ENCODE results near the gene IGF2BP1.

- TF ChIP-seq, protein P1, sequence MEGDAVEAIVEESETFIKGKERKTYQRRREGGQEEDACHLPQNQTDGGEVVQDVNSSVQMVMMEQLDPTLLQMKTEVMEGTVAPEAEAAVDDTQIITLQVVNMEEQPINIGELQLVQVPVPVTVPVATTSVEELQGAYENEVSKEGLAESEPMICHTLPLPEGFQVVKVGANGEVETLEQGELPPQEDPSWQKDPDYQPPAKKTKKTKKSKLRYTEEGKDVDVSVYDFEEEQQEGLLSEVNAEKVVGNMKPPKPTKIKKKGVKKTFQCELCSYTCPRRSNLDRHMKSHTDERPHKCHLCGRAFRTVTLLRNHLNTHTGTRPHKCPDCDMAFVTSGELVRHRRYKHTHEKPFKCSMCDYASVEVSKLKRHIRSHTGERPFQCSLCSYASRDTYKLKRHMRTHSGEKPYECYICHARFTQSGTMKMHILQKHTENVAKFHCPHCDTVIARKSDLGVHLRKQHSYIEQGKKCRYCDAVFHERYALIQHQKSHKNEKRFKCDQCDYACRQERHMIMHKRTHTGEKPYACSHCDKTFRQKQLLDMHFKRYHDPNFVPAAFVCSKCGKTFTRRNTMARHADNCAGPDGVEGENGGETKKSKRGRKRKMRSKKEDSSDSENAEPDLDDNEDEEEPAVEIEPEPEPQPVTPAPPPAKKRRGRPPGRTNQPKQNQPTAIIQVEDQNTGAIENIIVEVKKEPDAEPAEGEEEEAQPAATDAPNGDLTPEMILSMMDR (IDR thresholded peaks at IDR 0.05; ENCODE audit: insufficient read depth, low read length): no peak
- no peak for TF ChIP-seq POLR2AphosphoS5 (IDR thresholded peaks at IDR 0.05; ENCODE audit: low read depth)
- TF ChIP-seq, protein P2, sequence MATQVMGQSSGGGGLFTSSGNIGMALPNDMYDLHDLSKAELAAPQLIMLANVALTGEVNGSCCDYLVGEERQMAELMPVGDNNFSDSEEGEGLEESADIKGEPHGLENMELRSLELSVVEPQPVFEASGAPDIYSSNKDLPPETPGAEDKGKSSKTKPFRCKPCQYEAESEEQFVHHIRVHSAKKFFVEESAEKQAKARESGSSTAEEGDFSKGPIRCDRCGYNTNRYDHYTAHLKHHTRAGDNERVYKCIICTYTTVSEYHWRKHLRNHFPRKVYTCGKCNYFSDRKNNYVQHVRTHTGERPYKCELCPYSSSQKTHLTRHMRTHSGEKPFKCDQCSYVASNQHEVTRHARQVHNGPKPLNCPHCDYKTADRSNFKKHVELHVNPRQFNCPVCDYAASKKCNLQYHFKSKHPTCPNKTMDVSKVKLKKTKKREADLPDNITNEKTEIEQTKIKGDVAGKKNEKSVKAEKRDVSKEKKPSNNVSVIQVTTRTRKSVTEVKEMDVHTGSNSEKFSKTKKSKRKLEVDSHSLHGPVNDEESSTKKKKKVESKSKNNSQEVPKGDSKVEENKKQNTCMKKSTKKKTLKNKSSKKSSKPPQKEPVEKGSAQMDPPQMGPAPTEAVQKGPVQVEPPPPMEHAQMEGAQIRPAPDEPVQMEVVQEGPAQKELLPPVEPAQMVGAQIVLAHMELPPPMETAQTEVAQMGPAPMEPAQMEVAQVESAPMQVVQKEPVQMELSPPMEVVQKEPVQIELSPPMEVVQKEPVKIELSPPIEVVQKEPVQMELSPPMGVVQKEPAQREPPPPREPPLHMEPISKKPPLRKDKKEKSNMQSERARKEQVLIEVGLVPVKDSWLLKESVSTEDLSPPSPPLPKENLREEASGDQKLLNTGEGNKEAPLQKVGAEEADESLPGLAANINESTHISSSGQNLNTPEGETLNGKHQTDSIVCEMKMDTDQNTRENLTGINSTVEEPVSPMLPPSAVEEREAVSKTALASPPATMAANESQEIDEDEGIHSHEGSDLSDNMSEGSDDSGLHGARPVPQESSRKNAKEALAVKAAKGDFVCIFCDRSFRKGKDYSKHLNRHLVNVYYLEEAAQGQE (IDR thresholded peaks at IDR 0.05; ENCODE audit: insufficient replicate concordance, low read depth): no peak
- no peak for TF ChIP-seq GABPA (IDR thresholded peaks at IDR 0.05; ENCODE audit: low read depth)
- no peak for TF ChIP-seq SPI1 (IDR thresholded peaks at IDR 0.05; ENCODE audit: borderline replicate concordance, low read depth)
Measured at GRCh38 chr17:49000943-49001342, 3.8 kb downstream of the IGF2BP1 start.

All from HL-60 (cell line).